HG02642 (cell line): Measurements from ENCODE around the gene BBS5.
"Not testable (repeated sequence)": the region's sequence is repeated elsewhere in the genome, so short reads cannot be mapped to it uniquely, and the experiment has no call there.

Experiments
- ATAC-seq: cut with Tn5 transposase; IDR thresholded peaks from one replicate; pipeline ENCODE4 v1.9.1; 2021; ENCODE audit warnings: mild to moderate bottlenecking; ENCODE audit not compliant: unreplicated experiment, poor library complexity

Gene BBS5

GRCh38 chr2:169479257-169480078 lies at the start of gene BBS5:
Gene BBS5 (plus strand): TSS chr2:169479494. CDS start chr2:169479554, 60 bp downstream.
- peak; percentile 98 for ATAC-seq

DNA sequence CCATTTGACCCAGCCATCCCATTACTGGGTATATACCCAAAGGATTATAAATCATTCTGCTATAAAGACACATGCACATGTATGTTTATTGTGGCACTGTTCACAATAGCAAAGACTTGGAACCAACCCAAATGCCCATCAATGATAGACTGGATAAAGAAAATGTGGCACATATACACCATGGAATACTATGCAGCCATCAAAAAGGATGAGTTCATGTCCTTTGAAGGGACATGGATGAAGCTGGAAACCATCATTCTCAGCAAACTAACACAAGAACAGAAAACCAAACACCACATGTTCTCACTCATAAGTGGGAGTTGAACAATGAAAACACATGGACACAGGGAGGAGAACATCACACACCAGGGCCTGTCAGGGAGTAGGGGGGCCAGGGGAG lies 47.5 kb upstream of the BBS5 start:
- not testable (repeated sequence) for ATAC-seq

DNA sequence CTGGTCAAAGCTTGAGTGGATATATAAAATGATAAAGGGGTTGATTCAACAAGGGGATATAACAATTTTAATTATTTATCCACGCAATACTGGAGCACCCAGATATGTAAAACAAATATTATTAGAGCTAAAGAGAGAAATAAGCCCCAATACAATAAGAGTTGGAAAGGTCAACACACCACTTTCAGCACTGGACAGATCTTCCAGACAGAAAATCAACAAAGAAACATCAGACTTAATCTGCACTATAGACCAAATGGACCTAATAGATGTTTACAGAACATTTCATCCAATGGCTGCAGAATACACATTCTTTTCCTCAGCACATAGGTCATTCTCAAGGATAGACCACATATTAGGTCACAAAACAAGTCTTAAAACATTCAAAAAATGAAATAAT lies 45.1 kb upstream of the BBS5 start:
- ATAC-seq: not testable (repeated sequence)

GRCh38 chr2:169438466-169439072 lies 40.7 kb upstream of the BBS5 start:
- no peak for ATAC-seq

GRCh38 chr2:169439900-169440299 lies 39.4 kb upstream of the BBS5 start:
- no peak for ATAC-seq

- ATAC-seq: no peak
These were observed 32.8 kb upstream of the BBS5 start for GRCh38 chr2:169446452-169446851.

DNA sequence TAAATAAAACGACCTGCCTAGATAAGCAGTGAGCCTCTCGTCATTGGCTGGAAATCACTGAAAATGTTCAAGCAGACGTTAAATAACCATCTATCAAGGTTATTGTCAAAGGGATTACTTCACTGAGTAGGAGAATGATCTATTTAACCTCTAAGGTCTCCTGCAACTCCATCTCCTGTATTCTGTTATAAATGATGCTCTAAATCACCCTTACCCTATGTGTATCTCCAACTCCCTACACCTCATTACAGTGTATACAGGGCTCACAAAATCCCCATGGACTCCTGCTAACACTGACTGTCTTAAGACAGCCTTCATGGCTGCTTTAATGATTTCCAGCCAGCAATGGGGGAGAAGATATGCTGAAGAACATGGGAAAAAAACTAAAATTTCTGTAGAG lies 31.0 kb upstream of the BBS5 start:
- ATAC-seq: no peak

- no peak for ATAC-seq
These were observed 30.4 kb upstream of the BBS5 start for GRCh38 chr2:169448865-169449264.

- ATAC-seq: no peak
These were observed 27.2 kb upstream of the BBS5 start for GRCh38 chr2:169452080-169452479.

- ATAC-seq: not testable (repeated sequence)
These were observed 26.2 kb upstream of the BBS5 start for GRCh38 chr2:169453044-169453443.

DNA sequence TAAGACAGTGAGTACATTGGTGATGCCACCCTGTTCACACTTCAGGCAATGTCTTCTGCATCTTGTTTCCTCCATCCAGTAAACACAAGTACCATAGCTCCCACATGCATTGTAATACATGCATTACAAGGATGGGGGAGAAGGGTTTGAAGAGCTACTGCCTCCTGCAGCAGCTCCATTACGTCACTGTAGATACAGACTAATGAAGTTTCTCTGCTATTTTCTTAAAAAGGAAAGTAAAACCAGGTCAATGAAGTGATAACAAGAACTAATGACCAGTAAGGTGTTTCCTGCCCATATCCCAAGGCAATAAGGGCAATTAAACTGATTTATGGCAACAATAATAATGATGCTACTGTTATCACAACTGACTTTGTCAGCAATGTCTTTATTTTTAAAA lies 18.2 kb upstream of the BBS5 start:
- ATAC-seq: no peak

DNA sequence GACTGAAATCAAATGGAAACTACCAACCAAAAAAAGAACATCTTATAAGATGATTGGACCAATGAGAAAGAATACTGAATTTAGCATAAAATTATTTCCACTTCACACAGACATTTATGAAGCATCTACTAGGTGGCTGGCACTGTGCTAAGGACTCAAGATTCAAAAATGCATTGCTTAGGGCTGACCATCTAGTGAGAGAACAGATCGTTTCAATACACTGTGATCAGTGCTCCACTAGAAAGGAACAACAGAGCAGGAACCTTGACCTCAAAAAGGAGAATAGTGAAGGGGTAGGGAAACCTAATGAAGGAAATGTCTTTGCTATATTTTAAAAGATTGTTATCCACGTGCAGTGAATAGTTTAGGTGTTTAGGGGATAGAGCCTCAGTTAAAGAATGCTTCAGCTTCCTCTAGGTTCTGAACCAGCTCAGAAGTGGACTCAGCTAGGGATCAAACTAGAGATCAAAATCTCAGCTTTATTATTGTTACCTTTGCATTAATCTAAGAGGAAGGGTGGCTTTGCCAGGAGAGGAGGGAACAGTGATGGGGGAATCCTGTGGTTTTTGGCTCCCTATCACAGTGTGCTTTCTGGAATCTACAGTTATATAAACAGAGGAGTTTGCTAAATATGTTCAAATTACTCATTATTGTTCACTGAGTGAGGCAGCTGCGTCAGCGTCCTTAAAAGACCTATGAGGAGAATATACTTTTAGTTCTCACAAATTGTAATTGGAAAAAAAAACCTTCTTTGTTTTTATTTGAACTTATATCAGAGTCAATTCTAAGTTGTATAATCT lies 16.2 kb upstream of the BBS5 start:
- ATAC-seq: no peak

- no peak for ATAC-seq
These were observed 14.8 kb upstream of the BBS5 start for GRCh38 chr2:169464466-169464865.

- ATAC-seq: no peak
These were observed 14.4 kb upstream of the BBS5 start for GRCh38 chr2:169464882-169465281.

DNA sequence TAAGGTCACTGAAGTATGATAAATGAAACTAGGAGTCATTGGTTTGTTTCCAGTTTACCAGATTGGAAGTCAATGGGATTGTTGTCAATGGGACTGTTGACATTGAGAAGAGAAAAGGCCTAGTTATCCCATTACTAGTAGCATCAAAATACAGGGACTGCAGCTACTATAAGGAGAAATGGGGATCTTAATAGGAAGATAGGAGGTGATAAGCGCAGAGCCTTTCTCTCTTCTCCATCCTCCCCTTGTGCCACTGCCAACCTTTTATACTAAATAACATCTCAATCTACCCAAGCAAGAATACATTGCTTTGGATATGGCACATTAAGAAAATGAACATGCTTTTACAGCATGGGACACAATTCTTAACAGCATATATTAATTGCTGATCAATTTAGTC lies 10.5 kb upstream of the BBS5 start:
- ATAC-seq: no peak

DNA sequence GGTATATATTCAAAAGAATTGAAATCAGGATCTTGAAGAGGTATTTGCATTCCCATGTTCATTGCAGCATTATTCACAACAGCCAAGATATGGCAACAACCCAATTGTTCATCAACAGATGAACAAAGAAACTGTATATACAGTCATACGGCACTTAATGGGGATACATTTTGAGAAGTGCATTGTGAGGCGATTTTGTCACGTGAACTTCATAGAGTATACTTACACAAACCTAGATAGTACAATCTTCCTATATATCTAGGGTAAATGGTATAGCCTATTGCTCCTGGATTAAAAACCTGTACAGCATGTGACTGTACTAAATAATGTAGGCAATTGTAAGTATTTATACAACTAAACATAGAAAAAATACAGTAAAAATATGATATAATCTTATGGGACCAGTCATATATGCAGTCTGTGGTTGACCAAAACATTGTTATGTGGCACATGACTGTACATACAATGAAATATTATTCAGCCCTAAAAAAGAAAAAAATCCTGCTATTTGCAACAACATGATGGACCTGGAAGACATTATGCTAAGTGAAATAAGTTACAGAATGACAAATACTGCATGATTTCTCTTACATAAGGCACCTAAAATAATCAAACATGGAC lies 9.2 kb upstream of the BBS5 start:
- ATAC-seq: no peak

- ATAC-seq: no peak
These were observed 7.0 kb upstream of the BBS5 start for GRCh38 chr2:169472249-169472648.

- ATAC-seq: no peak
These were observed 2.8 kb upstream of the BBS5 start for GRCh38 chr2:169476459-169476858.

- no peak for ATAC-seq
These were observed 955 bp upstream of the BBS5 start for GRCh38 chr2:169478339-169478738.

DNA sequence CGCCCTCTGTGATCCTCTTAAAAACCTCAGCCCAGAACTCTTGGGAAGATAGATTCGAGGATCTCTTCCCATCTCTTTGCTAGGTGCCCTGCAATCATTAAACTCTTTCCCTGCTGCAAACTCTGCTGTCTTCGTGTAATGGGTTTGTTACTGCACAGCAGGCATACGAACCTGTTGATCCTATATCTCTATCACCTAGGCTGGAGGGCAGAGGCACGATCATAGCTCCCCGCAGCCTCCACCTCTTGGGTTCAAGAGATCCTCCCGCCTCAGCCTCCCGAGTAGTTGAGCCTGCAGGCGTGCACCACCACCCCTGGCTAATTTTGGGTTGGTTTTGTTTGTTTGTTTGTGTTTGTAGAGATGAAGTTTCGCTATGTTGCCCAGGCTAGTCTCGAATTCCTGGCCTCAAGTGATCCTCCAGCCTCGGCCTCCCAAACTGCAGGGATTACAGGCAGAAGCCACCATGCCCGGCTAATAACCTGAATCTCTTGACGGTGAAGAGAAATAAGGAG lies 493 bp upstream of the BBS5 start:
- no peak for ATAC-seq

DNA sequence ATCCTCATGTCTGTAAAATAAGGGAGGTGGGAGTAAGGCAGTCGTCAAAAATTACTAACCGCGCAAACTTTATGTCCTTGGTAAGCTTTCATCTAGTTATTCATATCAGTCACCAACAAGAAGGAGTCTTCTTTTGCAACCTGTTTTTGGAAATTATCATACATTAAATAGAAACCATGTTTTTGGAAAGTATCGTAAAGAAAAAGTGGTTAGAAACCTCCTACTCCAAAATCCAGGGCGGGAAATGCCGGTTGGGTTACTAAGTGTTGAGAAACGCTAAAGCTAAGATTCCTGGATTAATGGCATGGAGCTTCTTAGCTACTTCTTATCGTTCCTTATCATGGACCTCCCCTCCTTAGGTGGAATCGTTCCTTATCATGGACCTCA lies 778 bp downstream of the BBS5 start:
- ATAC-seq: no peak
